HG02973 (cell line): ENCODE data around the gene CLEC4E.
"Not testable (repeated sequence)": the region's sequence is repeated elsewhere in the genome, so short reads cannot be mapped to it uniquely, and the experiment has no call there.

ENCODE experiments used
- ATAC-seq: cut with Tn5 transposase; IDR thresholded peaks from one replicate; pipeline ENCODE4 v1.9.1; 2021; ENCODE audit warnings: moderate library complexity; ENCODE audit not compliant: unreplicated experiment

Gene CLEC4E

GRCh38 chr12:8541562-8541961, 857 bp upstream of the CLEC4E start:
- ATAC-seq, result no peak

- not testable (repeated sequence) for ATAC-seq
Observed at GRCh38 chr12:8537820-8538219, 2.9 kb downstream of the CLEC4E start.

GRCh38 chr12:8532045-8532444, 8.7 kb downstream of the CLEC4E start:
- ATAC-seq, result no peak

- ATAC-seq, result no peak
Observed at GRCh38 chr12:8527250-8528130, 13.2 kb downstream of the CLEC4E start.

GRCh38 chr12:8519171-8519570, 21.5 kb downstream of the CLEC4E start:
- no peak for ATAC-seq

- no peak for ATAC-seq
Observed at GRCh38 chr12:8517971-8518370, 22.7 kb downstream of the CLEC4E start.

GRCh38 chr12:8513256-8513655, 27.4 kb downstream of the CLEC4E start, which contains the start of gene CLEC4D:
TSS of gene CLEC4D (plus strand) at chr12:8513503. CDS start at chr12:8513733, 230 bp downstream.
- no peak for ATAC-seq

GRCh38 chr12:8508910-8509841, 31.5 kb downstream of the CLEC4E start:
- ATAC-seq, result no peak

GRCh38 chr12:8508223-8508622, 32.5 kb downstream of the CLEC4E start:
- ATAC-seq, result no peak

- no peak for ATAC-seq
Observed at GRCh38 chr12:8507596-8507995, 33.1 kb downstream of the CLEC4E start.

GRCh38 chr12:8504351-8504750, 36.4 kb downstream of the CLEC4E start:
- ATAC-seq, result no peak

- ATAC-seq, result no peak
Observed at GRCh38 chr12:8501720-8502119, 39.0 kb downstream of the CLEC4E start.

GRCh38 chr12:8499616-8500015, 41.1 kb downstream of the CLEC4E start:
- no peak for ATAC-seq

GRCh38 chr12:8496074-8496473, 44.6 kb downstream of the CLEC4E start:
- ATAC-seq, result not testable (repeated sequence)

GRCh38 chr12:8495671-8496070, 45.0 kb downstream of the CLEC4E start:
- ATAC-seq, result not testable (repeated sequence)

GRCh38 chr12:8493084-8493483, 47.6 kb downstream of the CLEC4E start:
- peak; percentile 98 for ATAC-seq

GRCh38 chr12:8491646-8492530, 48.8 kb downstream of the CLEC4E start:
- ATAC-seq, result no peak
